HG03469 (cell line): Measurements from ENCODE around the gene C9orf78.

Experiments used
- ATAC-seq: cut with Tn5 transposase; IDR thresholded peaks from one replicate; pipeline ENCODE4 v1.9.1; 2021; ENCODE audit warnings: mild to moderate bottlenecking, moderate library complexity, moderate number of reproducible peaks; ENCODE audit not compliant: unreplicated experiment

The C9orf78 gene

GRCh38 chr9:129868023-129868871 lies 33.2 kb upstream of the C9orf78 start:
- no peak for ATAC-seq

- no peak for ATAC-seq
Measured at GRCh38 chr9:129867136-129868022, 32.3 kb upstream of the C9orf78 start.

GRCh38 chr9:129866394-129867135 lies 31.5 kb upstream of the C9orf78 start:
- ATAC-seq: no peak

GRCh38 chr9:129865668-129866320 lies 30.7 kb upstream of the C9orf78 start:
- ATAC-seq: no peak

- ATAC-seq: no peak
Measured at GRCh38 chr9:129864991-129865647, 30.0 kb upstream of the C9orf78 start.

GRCh38 chr9:129863059-129863690 lies 28.1 kb upstream of the C9orf78 start:
- ATAC-seq: no peak

GRCh38 chr9:129861447-129861827 lies 26.4 kb upstream of the C9orf78 start:
- no peak for ATAC-seq

- no peak for ATAC-seq
Measured at GRCh38 chr9:129860653-129861446, 25.8 kb upstream of the C9orf78 start.

GRCh38 chr9:129858167-129858962 lies 23.3 kb upstream of the C9orf78 start:
- ATAC-seq: no peak

- ATAC-seq: no peak
Measured at GRCh38 chr9:129857207-129857606, 22.1 kb upstream of the C9orf78 start.

- no peak for ATAC-seq
Measured at GRCh38 chr9:129854588-129855110, 19.6 kb upstream of the C9orf78 start.

- ATAC-seq: no peak
Measured at GRCh38 chr9:129853614-129854013, 18.5 kb upstream of the C9orf78 start.

GRCh38 chr9:129852579-129852978 lies 17.5 kb upstream of the C9orf78 start:
- ATAC-seq: no peak

GRCh38 chr9:129851821-129852220 lies 16.7 kb upstream of the C9orf78 start:
- no peak for ATAC-seq

- no peak for ATAC-seq
Measured at GRCh38 chr9:129850821-129851550, 15.9 kb upstream of the C9orf78 start.

- no peak for ATAC-seq
Measured at GRCh38 chr9:129849901-129850300, 14.8 kb upstream of the C9orf78 start.
